HT-29 (cell line): ENCODE results near the gene DERL3. TPM values are rescaled to one million over a fixed set of nuclear protein-coding genes. Genes with fewer than 3 reads are reported as not detected.

Source experiments
- small RNA-seq: library from RNA; depleted of rRNA; stranded (forward); fragments of <200 nt; gene quantifications from one replicate; pipeline ENCODE3, GENCODE V24; 2014
- total RNA-seq: library from RNA; depleted of rRNA; stranded (reverse); fragments of >200 nt; shearing (Covaris generic); gene quantifications from 2 replicates; pipeline ENCODE4 v1.2.3, GENCODE V29; 2014; rRNA removed

Gene DERL3
- total RNA-seq, 1 experiment from 2014 or later = 0.79 TPM

Small RNA genes within 50 kb of the gene (small RNA-seq; reads per million reads assigned to genes)
- not detected for gene RN7SL268P

Other genes with a start within 250 kb of the DERL3 start
- gene DRICH1, start 206.7 kb downstream of the DERL3 start, total RNA-seq = not detected in 2 replicates
- not detected in 2 replicates for gene RGL4, start 148.0 kb downstream of the DERL3 start, total RNA-seq
- gene ZNF70, start 87.9 kb downstream of the DERL3 start, total RNA-seq = 1.4 and 1.5 TPM in 2 replicates
- gene VPREB3, start 84.6 kb downstream of the DERL3 start, total RNA-seq = not detected in 2 replicates
- not detected in 2 replicates for gene C22orf15, start 76.0 kb downstream of the DERL3 start, total RNA-seq
- 32.9 and 53.4 TPM in 2 replicates for gene CHCHD10, start 71.0 kb downstream of the DERL3 start, total RNA-seq
- 0.18 and 0.89 TPM in 2 replicates for gene MMP11, start 66.2 kb downstream of the DERL3 start, total RNA-seq
- 67.6 and 107 TPM in 2 replicates for gene SMARCB1, start 52.0 kb downstream of the DERL3 start, total RNA-seq
- gene SLC2A11, start 18.9 kb upstream of the DERL3 start, total RNA-seq = 7.7 and 9.7 TPM in 2 replicates
- 875 and 977 TPM in 2 replicates for gene MIF, start 55.4 kb upstream of the DERL3 start, total RNA-seq
- 0.70 and 0.89 TPM in 2 replicates for gene GSTT2B, start 122.2 kb upstream of the DERL3 start, total RNA-seq
- 0.51 and 2.8 TPM in 2 replicates for gene DDTL, start 127.9 kb upstream of the DERL3 start, total RNA-seq
- gene DDT, start 135.4 kb upstream of the DERL3 start, total RNA-seq = 326 and 334 TPM in 2 replicates
- gene GSTT2, start 141.1 kb upstream of the DERL3 start, total RNA-seq = 0.15 TPM in 1 of 2 replicates, not detected in the other
- gene GSTT4, start 166.4 kb upstream of the DERL3 start, total RNA-seq = not detected in 2 replicates
- gene CABIN1, start 172.3 kb upstream of the DERL3 start, total RNA-seq = 37.1 and 51.2 TPM in 2 replicates